Measurements from ENCODE around the gene PROS1.

PROS1 gene

DNA sequence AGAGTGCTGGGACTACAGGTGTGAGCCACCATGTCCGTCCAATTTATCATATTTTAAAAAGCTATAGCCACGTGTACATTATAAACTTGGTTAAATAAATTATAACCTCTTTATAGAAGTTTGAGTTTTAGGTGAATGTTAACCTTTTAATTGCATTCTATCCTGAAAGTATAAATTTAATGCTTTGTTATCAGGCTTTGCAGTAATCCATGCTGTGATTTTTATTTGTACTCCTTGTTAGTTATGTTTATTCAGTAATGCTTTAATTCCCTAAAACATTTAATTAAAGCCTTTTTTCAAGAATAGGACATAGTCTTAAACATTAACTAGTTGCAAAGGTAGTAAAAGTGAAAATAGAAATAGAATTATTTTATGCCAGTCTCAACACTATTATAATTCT is 17.9 kb upstream of the PROS1 start:
- no peak for DNase-seq (ENCODE audit: low read depth)
- TF ChIP-seq, protein P1, sequence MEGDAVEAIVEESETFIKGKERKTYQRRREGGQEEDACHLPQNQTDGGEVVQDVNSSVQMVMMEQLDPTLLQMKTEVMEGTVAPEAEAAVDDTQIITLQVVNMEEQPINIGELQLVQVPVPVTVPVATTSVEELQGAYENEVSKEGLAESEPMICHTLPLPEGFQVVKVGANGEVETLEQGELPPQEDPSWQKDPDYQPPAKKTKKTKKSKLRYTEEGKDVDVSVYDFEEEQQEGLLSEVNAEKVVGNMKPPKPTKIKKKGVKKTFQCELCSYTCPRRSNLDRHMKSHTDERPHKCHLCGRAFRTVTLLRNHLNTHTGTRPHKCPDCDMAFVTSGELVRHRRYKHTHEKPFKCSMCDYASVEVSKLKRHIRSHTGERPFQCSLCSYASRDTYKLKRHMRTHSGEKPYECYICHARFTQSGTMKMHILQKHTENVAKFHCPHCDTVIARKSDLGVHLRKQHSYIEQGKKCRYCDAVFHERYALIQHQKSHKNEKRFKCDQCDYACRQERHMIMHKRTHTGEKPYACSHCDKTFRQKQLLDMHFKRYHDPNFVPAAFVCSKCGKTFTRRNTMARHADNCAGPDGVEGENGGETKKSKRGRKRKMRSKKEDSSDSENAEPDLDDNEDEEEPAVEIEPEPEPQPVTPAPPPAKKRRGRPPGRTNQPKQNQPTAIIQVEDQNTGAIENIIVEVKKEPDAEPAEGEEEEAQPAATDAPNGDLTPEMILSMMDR (IDR thresholded peaks at IDR 0.05; ENCODE audit: control insufficient read depth, extremely low read depth, insufficient read depth), result no peak
- H3K4me3 ChIP-seq (ENCODE audit: low read depth, low read length), result no peak overlapping the region

DNA sequence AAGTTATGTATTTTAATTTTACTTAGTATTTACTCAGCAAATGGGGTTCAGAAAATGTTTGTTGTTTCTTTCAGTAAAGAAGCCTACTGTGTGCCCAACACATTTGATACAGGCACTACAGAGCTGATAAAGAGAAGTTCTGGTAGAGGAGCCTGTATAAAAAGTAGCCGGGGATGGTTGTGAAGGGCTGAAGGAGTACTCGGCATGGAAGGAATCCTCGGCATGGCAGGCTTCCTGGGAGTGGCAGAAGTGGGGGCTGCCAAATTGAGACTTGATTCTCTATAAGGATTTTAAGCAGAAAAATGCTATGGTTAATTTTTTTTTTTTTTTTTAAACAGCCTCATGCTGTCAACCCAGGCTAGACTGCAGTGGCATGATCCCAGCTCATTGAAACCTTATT is 15.5 kb upstream of the PROS1 start:
- H3K4me3 ChIP-seq (ENCODE audit: low read depth, low read length), result no peak overlapping the region
- TF ChIP-seq, protein P1 (IDR thresholded peaks at IDR 0.05; ENCODE audit: control insufficient read depth, extremely low read depth, insufficient read depth), result no peak
- no peak for DNase-seq (ENCODE audit: low read depth)

DNA sequence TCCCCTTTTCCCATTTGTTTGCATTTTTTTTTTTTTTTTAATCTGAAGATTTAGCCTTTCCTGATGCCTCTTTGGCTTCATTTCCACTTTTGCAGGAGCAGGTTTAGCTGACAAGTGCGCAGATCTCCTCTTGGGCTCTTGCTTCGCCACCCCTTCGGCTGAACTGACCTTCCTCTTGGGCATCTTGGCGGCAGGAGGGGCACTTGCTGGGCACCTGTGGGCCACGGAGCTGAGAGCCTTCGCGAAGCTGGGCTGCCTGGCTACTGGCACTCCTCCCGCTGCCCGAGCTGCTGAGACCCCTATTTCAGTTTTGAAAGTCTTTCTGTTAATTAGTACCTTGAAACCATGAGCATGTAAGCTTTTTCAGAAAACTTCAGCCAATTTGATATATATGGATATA is 15.1 kb upstream of the PROS1 start:
- no peak for DNase-seq (ENCODE audit: low read depth)
- TF ChIP-seq, protein P1 (IDR thresholded peaks at IDR 0.05; ENCODE audit: control insufficient read depth, extremely low read depth, insufficient read depth), result no peak
- no peak overlapping the region for H3K4me3 ChIP-seq (ENCODE audit: low read depth, low read length)

DNA sequence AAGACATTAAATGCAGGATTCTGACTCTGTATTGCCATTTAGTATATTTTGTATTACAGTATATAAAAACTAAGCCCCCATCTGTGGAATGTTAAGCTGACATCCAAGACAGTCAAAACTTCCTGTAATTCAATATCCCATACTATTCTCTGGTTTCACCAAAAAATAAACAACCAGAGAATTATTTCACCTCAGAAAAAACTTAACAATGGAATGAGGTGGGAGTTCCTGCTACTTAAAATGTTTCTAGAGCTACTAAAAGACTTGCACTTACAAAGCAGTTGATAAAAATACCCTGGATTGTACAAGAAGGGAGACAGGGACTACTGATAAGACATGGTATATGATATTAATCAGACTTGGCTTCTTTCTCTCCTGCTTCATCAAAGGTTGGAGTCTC is 14.6 kb upstream of the PROS1 start:
- TF ChIP-seq, protein P1 (IDR thresholded peaks at IDR 0.05; ENCODE audit: control insufficient read depth, extremely low read depth, insufficient read depth), result no peak
- DNase-seq (ENCODE audit: low read depth), result no peak
- H3K4me3 ChIP-seq (ENCODE audit: low read depth, low read length), result no peak overlapping the region

DNA sequence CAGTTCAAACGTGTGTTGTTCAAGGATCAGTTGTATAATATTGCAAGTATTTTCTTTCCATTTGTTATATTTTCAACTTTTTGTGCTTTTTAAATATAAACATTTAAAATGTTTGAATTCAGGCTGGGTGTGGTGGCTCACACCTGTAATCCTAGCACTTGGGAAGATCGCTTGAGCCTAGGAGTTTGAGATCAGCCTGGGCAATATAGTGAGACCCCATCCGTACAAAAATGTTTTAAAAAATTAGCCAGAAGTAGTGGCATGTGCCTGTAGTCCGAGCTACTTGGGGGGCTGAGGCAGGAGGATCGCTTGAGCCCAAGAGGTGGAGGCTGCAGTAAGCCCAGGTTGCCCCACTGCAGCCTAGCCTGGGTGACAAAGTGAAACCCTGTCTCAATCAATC is 10.9 kb upstream of the PROS1 start:
- TF ChIP-seq, protein P1 (IDR thresholded peaks at IDR 0.05; ENCODE audit: control insufficient read depth, extremely low read depth, insufficient read depth), result no peak
- H3K4me3 ChIP-seq (ENCODE audit: low read depth, low read length), result no peak overlapping the region
- DNase-seq (ENCODE audit: low read depth), result no peak

DNA sequence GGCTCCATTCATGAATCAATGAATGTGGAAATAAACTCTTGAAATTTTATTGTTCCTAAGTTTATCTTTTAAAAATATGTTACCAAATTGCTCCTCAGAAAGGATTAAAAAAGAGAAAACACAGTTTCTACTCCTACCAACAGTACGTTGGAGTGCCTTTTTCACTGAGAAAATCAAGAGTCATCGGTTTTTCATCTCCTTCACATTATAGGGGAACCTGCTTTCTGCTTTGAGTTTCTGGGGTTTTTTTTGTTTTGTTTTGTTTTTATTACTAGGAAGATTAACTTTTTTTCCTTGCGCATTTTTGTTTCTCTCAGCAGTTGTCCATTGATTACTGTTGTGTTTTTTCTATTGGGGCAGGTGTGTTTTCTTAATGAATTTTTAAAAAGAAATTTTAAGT is 9.7 kb upstream of the PROS1 start:
- TF ChIP-seq, protein P1 (IDR thresholded peaks at IDR 0.05; ENCODE audit: control insufficient read depth, extremely low read depth, insufficient read depth), result no peak
- no peak for DNase-seq (ENCODE audit: low read depth)
- no peak overlapping the region for H3K4me3 ChIP-seq (ENCODE audit: low read depth, low read length)

DNA sequence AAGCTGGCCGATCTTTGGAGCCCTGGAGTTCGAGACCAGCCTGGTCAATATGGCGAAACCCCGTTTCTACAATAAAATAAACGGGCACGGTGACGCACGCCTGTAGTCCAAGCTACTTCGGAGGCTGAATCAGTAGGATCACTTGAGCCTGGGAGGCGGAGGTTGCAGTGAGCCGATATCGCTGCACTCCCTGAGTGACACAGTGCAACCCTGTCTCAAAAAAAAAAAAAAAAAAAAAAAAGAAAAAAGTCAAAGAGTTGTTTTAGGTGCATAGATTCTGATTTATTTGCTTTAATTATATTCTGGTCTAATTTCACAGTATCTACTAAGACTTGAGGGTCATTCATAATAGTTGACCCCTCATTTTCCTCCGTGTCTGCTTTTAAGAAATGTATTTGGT is 8.0 kb upstream of the PROS1 start:
- TF ChIP-seq, protein P1 (IDR thresholded peaks at IDR 0.05; ENCODE audit: control insufficient read depth, extremely low read depth, insufficient read depth), result no peak
- H3K4me3 ChIP-seq (ENCODE audit: low read depth, low read length), result no peak overlapping the region
- DNase-seq (ENCODE audit: low read depth), result no peak
